Gastrocnemius medialis (tissue), 4 donors: Measurements from ENCODE around the gene ZNF316. TPM values are rescaled to one million over a fixed set of nuclear protein-coding genes. Genes with fewer than 3 reads are reported as not detected.
"Not testable (repeated sequence)": the region's sequence is repeated elsewhere in the genome, so short reads cannot be mapped to it uniquely, and the experiment has no call there.

ENCODE experiments used
- ATAC-seq, 2 donors: fragments of 150-250 bp; one replicate each; pipeline ENCODE4 v1.9.1; 2016
- DNase-seq, 2 donors: peaks; one replicate each; pipeline ENCODE4 v3.0.0-alpha.2; 2019
- H3K27ac ChIP-seq, 4 donors: fragments of 200-600 bp; sonication (generic); 1 replicate in 1 of 4; 2 replicates in 3 of 4; pipeline ENCODE4 v1.5.1; 2016 to 2018; ENCODE audit warnings: mild to moderate bottlenecking in 2 of 4, moderate library complexity in 1 of 4
- H3K27me3 ChIP-seq, 3 donors: fragments of 200-600 bp; sonication (generic) in 2 of 3; 1 replicate in 1 of 3; 2 replicates in 2 of 3; pipeline versions ENCODE4 v1.5.1 to v1.6.0; 2016 to 2019; ENCODE audit warnings: mild to moderate bottlenecking in 1 of 3, moderate library complexity in 1 of 3
- H3K36me3 ChIP-seq, 2 donors: fragments of 200-600 bp; sonication (generic) in 1 of 2; one replicate each; pipeline ENCODE4 v1.5.1; 2017 to 2018
- H3K4me1 ChIP-seq, 2 donors: fragments of 200-600 bp; sonication (generic) in 1 of 2; one replicate each; pipeline ENCODE4 v1.5.1; 2016 to 2017; ENCODE audit warnings: mild to moderate bottlenecking in 2 of 2
- H3K4me3 ChIP-seq, 4 donors: fragments of 200-600 bp; sonication (generic) in 3 of 4; 1 replicate in 1 of 4; 2 replicates in 3 of 4; pipeline ENCODE4 v1.5.1; 2016 to 2019; ENCODE audit warnings: mild to moderate bottlenecking in 2 of 4
- H3K9me3 ChIP-seq, 3 donors: fragments of 200-600 bp; sonication (generic) in 2 of 3; 1 replicate in 1 of 3; 2 replicates in 2 of 3; pipeline ENCODE4 v1.5.1; 2016 to 2019
- CTCF ChIP-seq, 5 experiments: fragments of 450-650 bp in 3 of 5; fragments of 200-600 bp in 2 of 5; sonication (generic) in 2 of 5; IDR thresholded peaks in 4 of 5; conservative IDR thresholded peaks in 1 of 5; 1 replicate in 4 of 5; 2 replicates in 1 of 5; pipeline ENCODE4 v1.5.1; 2016 to 2019; ENCODE audit warnings: antibody characterized with exemption in 5 of 5, mild to moderate bottlenecking in 3 of 5, moderate library complexity in 3 of 5
- POLR2A ChIP-seq, 2 donors: fragments of 450-650 bp; IDR thresholded peaks; one replicate each; pipeline ENCODE4 v1.6.1; 2017; ENCODE audit warnings: antibody characterized with exemption in 2 of 2, mild to moderate bottlenecking in 2 of 2, moderate library complexity in 2 of 2
- in situ Hi-C, 4 donors: fragments of 200-750 bp; cut with MboI; loops; one replicate each; pipeline versions ENCODE4 v1.15.0 to v1.8.0; 2017; ENCODE audit warnings: low sequenced_read_pairs in 4 of 4
- intact Hi-C: fragments of 100-400 bp; cut with DNase I; formaldehyde crosslinking; loops from one replicate; pipeline ENCODE4 v1.15.1; 2023; ENCODE audit warnings: low total_unique reads
- total RNA-seq, 4 donors: library from RNA; depleted of rRNA; stranded (reverse); fragments of >200 nt; gene quantifications; one replicate each; pipeline versions ENCODE4 v1.1.0 to v1.2.3, GENCODE V29; 2016

Gene ZNF316
- total RNA-seq, 4 donors from 2014 or later = 11.4 to 19.1 (median 18.1) TPM

- Histone ChIP-seq H3K27ac (no peak overlapping the region), H3K4me3 (no peak overlapping the region), H3K4me1 (no peaks in the 10 kb centered on the region), H3K36me3 (peaks cover 0 to 15% of the 10 kb centered on the region in 2 donors), H3K27me3 (peaks cover 3 to 11% (median 11%) of the 10 kb centered on the region in 3 donors), H3K9me3 (no peaks in the 10 kb centered on the region)
- intact Hi-C loops = no loop called here
- no peak for ATAC-seq
- DNase-seq = no peak
- TF ChIP-seq CTCF (IDR thresholded peaks at IDR 0.05 in 4 of 5, conservative IDR thresholded peaks at IDR 0.05 in 1 of 5) (no peak), POLR2A (IDR thresholded peaks at IDR 0.05) (no peak)
- in situ Hi-C loops = no loop called here
Observed at GRCh38 chr7:6658618-6659345, 21.7 kb downstream of the ZNF316 start.

DNA sequence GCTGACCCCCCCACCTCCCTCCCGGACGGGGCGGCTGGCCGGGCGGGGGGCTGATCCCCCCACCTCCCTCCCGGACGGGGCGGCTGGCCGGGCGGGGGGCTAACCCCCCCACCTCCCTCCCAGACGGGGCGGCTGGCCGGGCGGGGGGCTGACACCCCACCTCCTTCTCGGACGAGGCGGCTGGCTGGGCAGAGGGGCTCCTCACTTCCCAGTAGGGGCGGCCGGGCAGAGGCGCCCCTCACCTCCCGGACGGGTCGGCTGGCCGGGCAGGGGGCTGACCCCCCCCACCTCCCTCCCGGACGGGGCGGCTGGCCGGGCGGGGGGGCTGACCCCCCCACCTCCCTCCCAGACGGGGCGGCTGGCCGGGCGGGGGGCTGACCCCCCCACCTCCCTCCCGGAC, 33.7 kb downstream of the ZNF316 start:
- H3K36me3 ChIP-seq, H3K4me3 ChIP-seq, H3K4me1 ChIP-seq, ATAC-seq, H3K27me3 ChIP-seq, intact Hi-C loops, H3K27ac ChIP-seq, DNase-seq, in situ Hi-C loops: not testable (repeated sequence)
- H3K9me3 ChIP-seq = peaks cover 5 to 29% (median 22%) of the 10 kb centered on the region in 3 donors

DNA sequence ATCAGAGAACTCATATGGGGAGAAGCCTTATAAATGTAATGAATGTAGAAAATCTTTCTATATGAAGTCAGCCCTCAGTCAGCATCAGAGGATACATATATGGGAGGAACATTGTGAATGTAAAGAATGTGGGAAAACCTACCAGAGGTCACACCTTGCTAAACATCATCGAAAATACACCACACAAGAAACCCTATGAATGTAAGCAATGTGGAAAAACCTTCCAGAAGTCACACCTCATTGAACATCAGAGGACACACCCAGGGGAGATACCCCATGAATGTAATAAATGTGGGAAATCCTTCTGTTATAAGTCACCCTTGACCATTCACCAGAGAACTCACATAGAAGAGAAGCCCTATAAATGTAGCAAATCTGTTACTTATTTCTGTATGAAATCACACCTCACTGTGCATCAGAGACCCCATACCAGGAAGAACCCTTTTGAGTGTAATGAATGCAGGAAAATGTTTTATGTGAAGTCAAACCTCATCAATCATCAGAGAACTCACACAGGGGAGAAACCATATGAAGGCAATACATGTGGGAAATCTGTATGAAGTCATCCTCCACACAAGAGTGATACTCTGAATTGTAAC, 38.8 kb downstream of the ZNF316 start:
- H3K9me3 ChIP-seq = peaks cover 5 to 72% (median 34%) of the 10 kb centered on the region in 3 donors
- ATAC-seq = no peak
- no peaks in the 10 kb centered on the region for H3K36me3 ChIP-seq
- intact Hi-C loops = no loop called here
- no peaks in the 10 kb centered on the region for H3K27me3 ChIP-seq
- TF ChIP-seq POLR2A (IDR thresholded peaks at IDR 0.05) (no peak), CTCF (IDR thresholded peaks at IDR 0.05 in 4 of 5, conservative IDR thresholded peaks at IDR 0.05 in 1 of 5) (no peak)
- H3K4me1 ChIP-seq = no peaks in the 10 kb centered on the region
- no peak for DNase-seq
- no peak overlapping the region for H3K27ac ChIP-seq
- H3K4me3 ChIP-seq = no peak overlapping the region
- in situ Hi-C loops = no loop called here

DNA sequence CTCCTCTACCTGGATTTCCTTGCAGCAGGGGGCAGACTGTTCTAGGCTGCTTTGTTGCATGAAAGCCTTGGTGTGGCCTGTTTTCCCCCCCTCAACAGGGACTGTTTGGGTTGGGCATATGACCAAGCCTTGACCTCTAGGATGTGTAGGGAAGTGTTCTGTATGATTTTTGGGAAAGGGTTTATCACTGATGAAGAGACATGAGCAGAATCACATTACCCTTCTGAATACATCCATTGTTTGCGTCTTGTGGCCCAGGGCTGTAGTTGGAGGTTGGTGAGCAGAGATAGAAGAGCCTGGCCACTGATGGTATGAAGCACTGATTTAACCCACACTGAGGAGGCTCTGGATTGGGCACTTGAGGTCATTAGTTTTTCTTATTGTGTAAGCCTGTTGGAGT, 43.0 kb downstream of the ZNF316 start:
- DNase-seq = no peak
- intact Hi-C loops = no loop called here
- no peak for ATAC-seq
- no peak overlapping the region for H3K4me3 ChIP-seq
- TF ChIP-seq POLR2A (IDR thresholded peaks at IDR 0.05) (no peak), CTCF (IDR thresholded peaks at IDR 0.05 in 4 of 5, conservative IDR thresholded peaks at IDR 0.05 in 1 of 5) (no peak)
- H3K27me3 ChIP-seq = no peaks in the 10 kb centered on the region
- H3K9me3 ChIP-seq = peaks cover 10 to 83% (median 32%) of the 10 kb centered on the region in 3 donors
- no peak overlapping the region for H3K27ac ChIP-seq
- H3K4me1 ChIP-seq = no peaks in the 10 kb centered on the region
- H3K36me3 ChIP-seq = no peaks in the 10 kb centered on the region
- in situ Hi-C loops = no loop called here

DNA sequence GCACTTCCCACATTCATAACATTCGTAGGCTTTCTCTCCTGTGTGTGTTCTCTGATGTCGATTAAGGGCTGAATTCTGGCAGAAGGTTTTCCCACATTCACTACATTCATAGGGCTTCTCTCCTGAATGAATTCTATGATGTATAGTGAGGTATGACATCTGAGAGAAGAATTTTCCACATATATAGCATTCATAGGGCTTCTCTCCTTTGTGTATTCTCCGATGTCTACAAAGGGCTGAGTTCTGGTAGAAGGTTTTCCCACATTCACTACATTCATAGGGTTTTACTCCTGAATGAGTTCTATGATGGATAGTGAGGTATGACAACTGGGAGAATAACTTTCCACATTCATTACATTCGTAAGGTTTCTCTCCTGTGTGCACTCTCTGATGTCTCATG, 54.0 kb downstream of the ZNF316 start:
- ATAC-seq (no peak), DNase-seq (no peak)
- TF ChIP-seq CTCF (IDR thresholded peaks at IDR 0.05 in 4 of 5, conservative IDR thresholded peaks at IDR 0.05 in 1 of 5) (no peak), POLR2A (IDR thresholded peaks at IDR 0.05) (no peak)
- Histone ChIP-seq H3K36me3 (peaks cover 61 to 100% of the 10 kb centered on the region in 2 donors), H3K4me1 (no peaks in the 10 kb centered on the region), H3K27me3 (no peaks in the 10 kb centered on the region), H3K27ac (no peak overlapping the region), H3K4me3 (peak overlapping the region in 1 of 4 donors; percentile 46), H3K9me3 (peaks cover 15 to 95% (median 65%) of the 10 kb centered on the region in 3 donors)
- in situ Hi-C loops (no loop called here), intact Hi-C loops (no loop called here)
